Neural cell (in vitro differentiated cells): ENCODE measurements around the gene SOX13. TPM values are rescaled to one million over a fixed set of nuclear protein-coding genes. Genes with fewer than 3 reads are reported as not detected.

Experiments used
- H2AFZ ChIP-seq: fragments of 200-600, 300-800 bp; sonication (generic), shearing (Covaris generic); 2 replicates; pipeline ENCODE4 v1.6.0; 2014; ENCODE audit warnings: low read depth, mild to moderate bottlenecking, antibody characterized with exemption, low read length, moderate library complexity
- H3F3A ChIP-seq: fragments of 200-600 bp; shearing (Covaris generic); 2 replicates; pipeline ENCODE4 v1.6.1; 2016; ENCODE audit warnings: mild to moderate bottlenecking, moderate library complexity, mixed read lengths, antibody characterized with exemption, low read length; ENCODE audit not compliant: insufficient read depth, poor library complexity, severe bottlenecking
- H3K27ac ChIP-seq: fragments of 200-600, 300-800 bp; sonication (generic), shearing (Covaris generic); 2 replicates; pipeline ENCODE4 v1.5.1; 2014; ENCODE audit warnings: mild to moderate bottlenecking, low read length, moderate library complexity
- H3K27me3 ChIP-seq: fragments of 300-800, 200-600 bp; sonication (generic), shearing (Covaris generic); 2 replicates; pipeline ENCODE4 v1.6.0; 2014; ENCODE audit warnings: mild to moderate bottlenecking, low read depth, low read length, moderate library complexity; ENCODE audit not compliant: insufficient read depth
- H3K36me3 ChIP-seq: fragments of 300-800, 200-600 bp; sonication (generic), shearing (Covaris generic); 2 replicates; pipeline ENCODE4 v1.5.1; 2014; ENCODE audit warnings: mild to moderate bottlenecking, antibody characterized with exemption, low read length, moderate library complexity; ENCODE audit not compliant: insufficient read depth
- H3K4me2 ChIP-seq: fragments of 300-800, 200-600 bp; sonication (generic), shearing (Covaris generic); 2 replicates; pipeline ENCODE4 v1.6.0; 2014; ENCODE audit warnings: mild to moderate bottlenecking, low read length
- H3K4me3 ChIP-seq: fragments of 300-800, 200-600 bp; sonication (generic), shearing (Covaris generic); 2 replicates; pipeline ENCODE4 v1.5.1; 2014; ENCODE audit warnings: mild to moderate bottlenecking, low read length, moderate library complexity
- H3K79me2 ChIP-seq: fragments of 200-600 bp; shearing (Covaris generic); replicated peaks from 2 replicates; pipeline ENCODE4 v1.6.0; 2014; ENCODE audit warnings: mild to moderate bottlenecking, low read length, moderate library complexity; ENCODE audit not compliant: insufficient read depth
- H3K9ac ChIP-seq: fragments of 300-800, 200-600 bp; sonication (generic), shearing (Covaris generic); 2 replicates; pipeline ENCODE4 v1.6.1; 2016; ENCODE audit warnings: mild to moderate bottlenecking, low read length, mixed read lengths
- H3K9me2 ChIP-seq: fragments of 200-600 bp; shearing (Covaris generic); 2 replicates; pipeline ENCODE4 v1.6.1; 2016; ENCODE audit warnings: mild to moderate bottlenecking, low read length, mixed read lengths; ENCODE audit not compliant: insufficient read depth
- H3K9me3 ChIP-seq: fragments of 200-600, 300-800 bp; sonication (generic), shearing (Covaris generic); 2 replicates; pipeline ENCODE4 v1.6.1; 2016; ENCODE audit warnings: mild to moderate bottlenecking, mixed run types, low read length, moderate library complexity, mixed read lengths
- H4K20me1 ChIP-seq: fragments of 200-600 bp; shearing (Covaris generic); 2 replicates; pipeline ENCODE4 v1.6.1; 2016; ENCODE audit warnings: mild to moderate bottlenecking, mixed run types; ENCODE audit not compliant: insufficient read depth
- CTCF ChIP-seq: fragments of 450-650 bp; IDR thresholded peaks from 2 replicates; pipeline ENCODE4 v1.5.1; 2014; ENCODE audit warnings: antibody characterized with exemption, mild to moderate bottlenecking, moderate library complexity; ENCODE audit not compliant: poor library complexity, severe bottlenecking
- EP300 ChIP-seq: fragments of 450-650 bp; conservative IDR thresholded peaks from 2 replicates; pipeline ENCODE4 v1.6.1; 2014; ENCODE audit warnings: antibody characterized with exemption, mild to moderate bottlenecking, moderate library complexity; ENCODE audit not compliant: poor library complexity, severe bottlenecking
- EZH2 ChIP-seq: fragments of 200-600, 300-800 bp; shearing (Covaris generic), sonication (generic); IDR thresholded peaks from 2 replicates; pipeline ENCODE4 v1.6.1; 2014; ENCODE audit warnings: antibody characterized with exemption, low read length, borderline replicate concordance, mild to moderate bottlenecking; ENCODE audit not compliant: insufficient read depth, poor library complexity, severe bottlenecking
- MXI1 ChIP-seq: fragments of 450-650 bp; conservative IDR thresholded peaks from 2 replicates; pipeline ENCODE4 v1.6.1; 2014; ENCODE audit warnings: antibody characterized with exemption, mild to moderate bottlenecking; ENCODE audit not compliant: poor library complexity, severe bottlenecking
- POLR2AphosphoS5 ChIP-seq: IDR thresholded peaks from 2 replicates; pipeline ENCODE4 v1.6.1; 2012
- RAD21 ChIP-seq: fragments of 450-650 bp; conservative IDR thresholded peaks from 2 replicates; pipeline ENCODE4 v1.6.1; 2014; ENCODE audit warnings: antibody characterized with exemption, mild to moderate bottlenecking, moderate library complexity
- REST ChIP-seq: IDR thresholded peaks from 2 replicates; pipeline ENCODE4 v1.6.1; 2012; ENCODE audit warnings: borderline replicate concordance
- SMC3 ChIP-seq: fragments of 450-650 bp; conservative IDR thresholded peaks from 2 replicates; pipeline ENCODE4 v1.6.1; 2014; ENCODE audit warnings: antibody characterized with exemption, mild to moderate bottlenecking, moderate library complexity; ENCODE audit not compliant: poor library complexity
- TAF1 ChIP-seq: IDR thresholded peaks from 2 replicates; pipeline ENCODE4 v1.6.1; 2012; ENCODE audit warnings: low read depth
- polyA plus RNA-seq: library from polyadenylated mRNA; depleted of rRNA; stranded (reverse); fragments of >200 nt; gene quantifications from 2 replicates; pipeline ENCODE4 v1.2.3, GENCODE V29; 2014

SOX13 gene
- polyA plus RNA-seq, 1 donor from 2014 or later, result 1.7 TPM

- Histone ChIP-seq H3K79me2 (no peaks in the 10 kb centered on the region), H3F3A (no peaks in the 10 kb centered on the region), H3K27ac (no peak overlapping the region), H4K20me1 (no peaks in the 10 kb centered on the region), H3K27me3 (peaks cover 92% of the 10 kb centered on the region), H3K9ac (no peak overlapping the region), H3K9me3 (no peaks in the 10 kb centered on the region), H3K9me2 (no peaks in the 10 kb centered on the region), H3K4me3 (no peak overlapping the region), H3K36me3 (no peaks in the 10 kb centered on the region), H3K4me2 (no peak overlapping the region), H2AFZ (no peak overlapping the region)
- TF ChIP-seq CTCF (no peak), REST (no peak), RAD21 (no peak), SMC3 (no peak), MXI1 (no peak), TAF1 (no peak), POLR2AphosphoS5 (no peak), EZH2 (no peak), EP300 (no peak)
These were observed 33.9 kb downstream of the SOX13 start for GRCh38 chr1:204106825-204107224.

- Histone ChIP-seq H4K20me1 (no peaks in the 10 kb centered on the region), H3K9ac (no peak overlapping the region), H3F3A (no peaks in the 10 kb centered on the region), H3K9me3 (no peaks in the 10 kb centered on the region), H3K36me3 (no peaks in the 10 kb centered on the region), H3K79me2 (no peaks in the 10 kb centered on the region), H2AFZ (no peak overlapping the region), H3K4me2 (no peak overlapping the region), H3K4me3 (no peak overlapping the region), H3K27me3 (peaks cover 85% of the 10 kb centered on the region), H3K9me2 (no peaks in the 10 kb centered on the region), H3K27ac (no peak overlapping the region)
- TF ChIP-seq POLR2AphosphoS5, result no peak
- TF ChIP-seq MXI1, result no peak
- no peak for TF ChIP-seq EP300
- no peak for TF ChIP-seq RAD21
These were observed 35.0 kb downstream of the SOX13 start for GRCh38 chr1:204107892-204108291.
